Stimulated activated CD8-positive, alpha-beta memory T cell treated with anti-CD3 and anti-CD28 coated beads, Interleukin-4, amount 100 ng/mL, for 1 hour (primary cell): ENCODE results near the gene ARSJ.
"Not testable (repeated sequence)": the region's sequence is repeated elsewhere in the genome, so short reads cannot be mapped to it uniquely, and the experiment has no call there.

Experiments used
- DNase-seq, 2 donors: peaks; one replicate each; pipeline ENCODE4 v3.0.0-alpha.2; 2020; ENCODE audit warnings: low read depth in 2 of 2, low spot score in 1 of 2

ARSJ gene

DNA sequence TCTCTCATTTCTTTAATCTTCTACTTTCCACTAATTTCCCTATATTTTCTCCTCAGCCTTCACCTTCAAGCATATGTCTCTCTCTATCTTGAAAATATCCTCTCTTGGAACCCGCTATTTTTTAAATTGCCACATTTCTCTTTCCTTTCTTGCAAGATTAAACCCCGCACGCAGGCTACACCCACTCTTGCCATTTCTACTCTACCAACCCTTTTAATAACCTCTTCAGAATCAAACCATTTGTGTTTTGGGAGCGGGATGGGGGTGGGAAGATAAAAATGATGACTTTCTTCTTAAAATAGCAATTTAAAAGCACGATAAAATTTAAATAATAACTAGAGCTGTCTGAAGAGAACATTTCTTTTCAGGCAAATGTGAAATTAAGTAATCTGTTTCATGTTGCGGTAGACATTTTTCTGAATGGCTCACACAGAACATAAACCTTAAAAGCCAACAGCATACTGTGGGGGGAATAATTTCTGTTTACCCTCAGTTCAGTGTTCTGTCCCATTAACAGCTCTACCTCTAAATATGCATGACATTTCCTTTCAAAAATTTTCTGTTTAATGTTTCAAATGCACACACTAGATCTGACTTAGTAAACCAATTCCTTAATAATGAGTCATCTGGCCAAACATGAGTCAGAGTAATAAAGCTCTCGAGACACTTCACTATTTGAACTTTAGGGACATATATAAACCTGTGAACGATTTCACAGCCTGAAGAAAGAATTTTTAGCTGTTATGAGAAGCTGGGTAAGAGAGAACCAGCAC lies 20.5 kb downstream of the ARSJ start:
- DNase-seq: no peak

DNA sequence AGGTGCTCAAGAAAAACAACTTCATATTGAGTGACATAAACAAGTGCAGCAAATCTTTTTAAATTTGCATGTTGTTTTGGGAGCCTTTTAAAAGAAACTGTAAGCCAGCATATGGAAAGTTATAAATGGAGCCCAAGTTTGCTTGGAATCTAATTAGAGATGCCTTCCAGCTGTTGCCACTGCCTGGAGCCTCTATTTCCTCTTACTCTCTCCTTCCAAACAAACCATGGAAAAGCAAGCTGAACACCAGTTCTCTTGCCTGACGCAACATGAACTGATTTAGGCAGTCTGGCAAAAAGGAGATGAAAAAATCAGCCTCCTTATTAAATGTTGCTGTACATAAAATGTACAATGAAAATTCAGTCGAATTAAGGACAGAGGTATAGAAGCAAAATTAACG lies 21.5 kb downstream of the ARSJ start:
- no peak for DNase-seq

DNA sequence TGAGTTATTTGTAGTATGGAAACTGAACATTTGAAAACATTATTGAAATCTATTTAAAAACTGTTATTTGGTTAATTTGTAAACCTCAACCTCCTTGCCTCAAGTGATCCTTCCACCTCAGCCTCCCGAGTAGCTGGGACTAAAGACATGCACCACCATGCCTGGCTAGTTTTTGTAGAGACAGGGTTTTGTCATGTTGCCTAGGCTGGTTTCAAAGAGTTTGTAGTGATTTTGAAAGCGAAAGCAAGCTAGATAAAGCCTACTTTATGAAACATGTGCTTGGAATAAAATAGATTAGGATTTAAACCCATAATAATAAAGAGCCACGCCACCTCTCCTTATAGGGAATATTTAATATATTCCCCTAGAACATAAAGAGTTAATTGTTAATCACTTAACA lies 23.5 kb downstream of the ARSJ start:
- no peak for DNase-seq

GRCh38 chr4:113955411-113955810 lies 24.0 kb downstream of the ARSJ start:
- no peak for DNase-seq

DNA sequence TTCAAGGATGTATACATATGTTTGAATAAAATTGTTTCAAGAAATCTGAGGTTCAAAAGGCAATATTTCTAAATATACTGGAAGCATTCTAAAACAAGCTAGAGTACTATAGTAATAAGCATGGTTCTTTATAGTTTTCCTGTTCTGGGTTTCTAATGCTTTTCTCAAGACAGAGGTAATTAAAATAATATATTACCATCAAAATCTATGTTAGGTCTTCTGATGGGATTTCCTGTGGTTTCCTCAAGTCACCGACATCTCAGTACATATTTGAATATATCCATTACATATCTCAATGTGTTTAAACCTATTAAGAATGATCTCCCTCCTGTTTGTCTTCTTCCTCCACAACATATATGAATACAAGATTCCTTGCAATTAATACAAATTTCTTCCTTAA lies 25.6 kb downstream of the ARSJ start:
- DNase-seq: no peak

DNA sequence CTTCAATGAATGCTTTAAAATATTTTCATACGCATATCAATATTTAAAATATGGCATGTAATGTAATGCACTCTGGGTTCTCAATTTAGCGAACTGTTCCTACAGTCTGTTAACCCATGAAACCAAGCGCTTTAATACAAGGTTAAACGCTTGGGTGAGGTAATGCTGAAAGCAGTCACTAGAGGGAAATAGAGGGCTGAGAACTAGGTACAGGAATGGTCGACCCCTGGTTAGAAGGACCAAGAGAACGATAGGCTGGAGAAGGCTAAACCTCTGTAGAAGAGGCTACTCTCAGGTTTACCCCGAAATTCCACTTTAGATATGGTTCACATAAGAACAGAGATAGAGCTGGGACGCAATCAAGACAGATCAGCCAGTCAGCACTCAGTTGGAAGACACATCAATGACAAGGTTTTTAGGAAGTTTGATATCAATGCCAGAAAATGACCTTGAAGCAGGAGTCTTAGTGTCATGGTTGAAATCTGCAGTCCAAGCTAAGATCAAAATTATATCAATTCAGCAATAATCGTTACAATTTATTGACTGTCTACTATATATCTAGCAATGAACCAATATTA lies 26.9 kb downstream of the ARSJ start:
- no peak for DNase-seq

DNA sequence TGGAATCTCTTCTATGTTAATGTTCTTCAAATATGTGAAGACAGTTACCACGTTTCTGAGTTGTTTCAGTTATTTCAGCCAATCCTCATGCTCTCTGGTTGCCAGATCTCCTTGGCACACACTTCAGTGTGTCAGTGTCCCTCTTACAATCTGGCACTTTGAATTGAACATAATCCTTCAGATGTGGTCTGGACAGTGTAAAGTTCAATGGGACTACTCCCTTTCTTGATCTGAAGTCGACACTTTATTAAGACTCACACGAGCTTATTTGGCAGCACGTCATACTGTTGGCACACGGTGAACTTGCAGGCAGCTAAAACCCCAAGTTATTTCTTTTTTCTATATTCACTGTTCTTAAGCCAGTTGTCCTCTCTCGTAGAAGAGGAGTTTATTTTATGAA lies 28.2 kb downstream of the ARSJ start:
- DNase-seq: no peak

DNA sequence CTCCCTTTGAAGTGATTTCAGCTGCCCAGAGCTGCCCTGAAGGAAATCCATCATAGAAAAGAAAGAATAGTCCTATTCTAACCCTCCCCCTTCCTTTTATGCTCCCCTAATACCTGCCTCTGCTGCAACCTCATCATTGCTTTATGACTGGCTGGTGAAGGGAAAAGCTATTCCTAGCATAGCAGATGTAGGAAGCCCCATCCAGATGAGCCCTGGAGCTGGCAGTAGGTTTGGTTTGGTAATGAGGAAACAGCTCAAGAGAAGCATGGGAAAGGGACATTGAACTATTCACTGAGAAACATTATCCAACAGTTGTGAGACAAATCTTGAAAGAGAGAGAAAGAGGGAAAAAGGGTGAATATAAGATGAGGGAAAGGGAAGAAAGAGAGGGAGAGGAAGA lies 29.2 kb downstream of the ARSJ start:
- no peak for DNase-seq

DNA sequence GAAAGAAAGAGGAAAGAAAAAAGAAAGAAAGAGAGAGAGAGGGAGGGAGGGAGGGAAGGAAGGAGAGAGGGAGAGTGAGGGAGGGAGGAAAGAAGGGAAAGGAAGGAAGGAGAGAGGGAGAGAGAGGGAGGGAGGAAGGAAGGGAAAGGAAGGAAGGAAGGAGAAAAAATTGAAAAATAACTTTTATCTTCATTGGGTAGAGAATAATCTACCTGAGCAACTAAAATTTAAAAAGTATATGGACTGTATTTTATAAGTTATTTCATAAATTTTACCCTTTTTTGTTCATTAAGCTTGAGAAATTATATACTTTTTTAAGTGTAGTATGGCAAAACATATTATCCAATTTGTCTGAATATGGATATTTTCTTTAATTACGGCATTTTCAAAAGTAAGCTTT lies 32.0 kb downstream of the ARSJ start:
- DNase-seq: no peak

DNA sequence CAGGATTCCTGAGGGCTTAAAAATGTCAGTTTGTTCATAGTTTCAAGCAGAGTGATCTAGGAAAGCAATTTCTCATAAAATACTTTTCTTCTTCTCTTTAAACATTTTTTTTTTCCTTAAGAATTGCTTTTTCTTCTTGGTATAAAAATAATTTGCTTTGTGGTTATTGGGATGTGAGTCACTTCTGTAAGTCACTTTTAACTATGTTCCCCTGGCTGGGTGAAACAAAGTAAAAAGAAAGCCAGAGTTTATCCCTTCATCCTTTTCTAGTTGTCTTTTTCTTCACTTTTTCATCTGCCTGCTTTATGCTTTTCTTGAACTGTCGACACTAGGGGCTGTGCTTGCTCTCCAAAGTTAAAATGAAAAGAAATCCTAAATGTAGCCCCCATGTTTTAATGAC lies 33.5 kb downstream of the ARSJ start:
- no peak for DNase-seq

DNA sequence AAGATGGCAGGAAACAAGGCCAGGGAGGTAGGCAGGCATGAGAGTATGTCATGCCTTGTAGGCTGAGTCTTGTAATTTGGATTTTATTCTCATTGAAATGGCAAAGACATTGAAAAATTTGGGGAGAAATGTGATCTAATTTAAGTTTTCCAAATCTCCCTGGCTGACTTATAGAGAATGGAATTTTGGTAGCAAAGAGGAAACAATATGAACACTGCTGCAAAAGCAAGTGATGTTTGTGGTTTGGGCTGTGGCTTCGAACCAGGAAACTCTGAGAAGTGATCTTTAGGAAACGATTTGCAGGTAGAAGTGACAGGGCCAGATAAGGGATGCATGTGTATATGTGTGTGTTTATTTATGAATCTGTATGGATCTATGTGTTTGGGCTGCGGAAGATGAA lies 35.6 kb downstream of the ARSJ start:
- no peak for DNase-seq

- DNase-seq: no peak
Observed at GRCh38 chr4:113943085-113943484, 36.4 kb downstream of the ARSJ start.

DNA sequence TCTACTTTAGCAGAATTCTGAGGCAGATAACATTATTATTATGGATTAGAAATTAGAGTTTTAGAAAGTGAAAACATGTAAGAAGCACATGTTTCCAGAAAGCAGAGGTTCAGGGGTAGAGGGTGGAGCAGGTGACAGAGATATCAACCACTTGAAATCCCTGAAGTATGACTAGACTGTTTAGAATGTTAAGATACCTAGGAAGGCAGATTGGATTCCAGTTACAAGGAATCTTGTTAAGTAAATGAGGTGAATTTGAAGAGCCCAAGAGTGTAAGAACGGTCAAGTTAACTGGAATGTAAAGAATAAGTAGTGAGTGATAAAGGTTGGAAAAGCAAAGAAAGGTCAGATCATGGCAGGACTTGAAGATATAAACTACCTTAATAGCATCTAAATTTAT lies 37.6 kb downstream of the ARSJ start:
- DNase-seq: no peak

GRCh38 chr4:113940103-113940502 lies 39.3 kb downstream of the ARSJ start:
- not testable (repeated sequence) for DNase-seq

DNA sequence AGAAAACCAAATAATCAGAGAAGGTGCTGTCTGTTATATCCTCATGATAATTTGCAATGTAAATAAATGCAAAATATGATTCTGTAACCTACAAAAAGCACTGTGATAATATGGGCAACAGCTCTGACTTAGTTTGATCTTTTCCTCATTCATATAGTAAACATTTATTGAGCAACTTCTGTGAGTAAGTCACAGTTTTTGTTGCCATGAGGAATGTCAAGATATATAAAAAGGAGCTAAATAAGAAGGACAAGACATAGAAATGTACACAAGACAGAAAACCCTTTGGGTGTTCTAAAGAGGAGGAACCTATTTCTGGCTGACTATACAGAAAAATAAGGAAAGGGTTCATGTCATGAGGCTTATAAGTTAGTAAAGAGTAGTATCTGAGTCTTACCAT lies 44.3 kb downstream of the ARSJ start:
- DNase-seq: no peak

DNA sequence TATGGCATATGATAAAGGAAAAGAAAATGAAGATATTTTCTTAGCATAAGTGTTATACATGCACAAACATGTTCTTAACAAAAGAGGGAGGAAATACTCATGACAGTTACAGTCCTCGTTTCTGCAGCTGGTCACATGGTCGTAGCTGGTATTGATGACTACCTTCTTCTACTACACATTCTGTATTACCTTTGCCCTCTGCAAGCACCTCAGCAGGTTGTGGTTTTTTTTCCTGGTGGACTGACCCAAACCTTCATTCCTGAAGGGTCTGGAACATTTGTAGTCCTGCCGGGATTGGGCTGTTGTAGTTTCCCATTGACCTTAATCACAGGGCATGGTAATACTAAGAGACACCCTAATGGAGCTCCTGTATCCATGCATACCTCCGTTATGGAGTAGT lies 54.7 kb downstream of the ARSJ start:
- not testable (repeated sequence) for DNase-seq

- DNase-seq: no peak
Observed at GRCh38 chr4:113921089-113921794, 58.2 kb downstream of the ARSJ start.

GRCh38 chr4:113919611-113920010 lies 59.8 kb downstream of the ARSJ start:
- DNase-seq: no peak

GRCh38 chr4:113919145-113919544 lies 60.3 kb downstream of the ARSJ start:
- DNase-seq: no peak

DNA sequence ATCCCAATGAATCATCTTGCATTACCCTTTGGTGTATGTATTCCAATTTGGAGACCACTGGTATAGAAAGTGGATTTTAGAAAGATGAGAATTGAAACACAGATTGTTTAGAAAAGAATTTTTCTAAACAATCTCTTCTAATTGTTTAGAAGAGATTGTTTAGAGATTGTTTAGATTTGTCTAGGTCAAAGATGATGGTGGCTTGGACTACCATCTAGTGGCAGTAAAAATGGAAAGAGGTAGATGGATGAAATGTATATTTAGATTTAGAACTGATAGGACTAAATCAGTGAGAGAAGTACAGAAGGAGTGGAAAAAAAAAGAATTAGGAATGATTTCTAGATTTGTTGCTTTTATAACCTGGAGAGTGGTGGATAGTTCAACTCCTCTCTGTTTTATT lies 70.6 kb downstream of the ARSJ start:
- DNase-seq: no peak

- DNase-seq: no peak
Observed at GRCh38 chr4:113907559-113907958, 71.9 kb downstream of the ARSJ start.

- DNase-seq: no peak
Observed at GRCh38 chr4:113905301-113905700, 74.1 kb downstream of the ARSJ start.

DNA sequence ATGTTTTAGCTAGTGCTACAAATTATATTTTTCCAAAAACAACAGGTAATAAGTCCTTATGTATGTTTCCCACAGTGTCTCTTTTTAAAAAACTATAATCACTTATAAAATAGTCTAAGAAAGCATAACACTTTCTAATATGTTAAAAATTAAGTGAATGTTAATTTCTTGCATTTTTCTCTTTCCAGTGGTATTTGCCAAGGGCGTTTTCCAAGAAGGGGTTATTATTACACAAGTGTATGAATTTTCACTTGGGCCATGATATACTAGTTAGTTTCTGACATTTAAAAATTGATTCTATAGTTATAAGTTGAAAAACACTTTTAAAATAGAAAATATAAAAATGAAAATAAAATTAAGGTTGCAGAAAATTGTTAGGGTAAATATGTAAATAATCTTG lies 74.6 kb downstream of the ARSJ start:
- no peak for DNase-seq
